ENCODE results near the gene MEFV.
A peak's percentile ranks its signal among the peaks of the same experiment; 100 is the strongest.
"Not testable (repeated sequence)": the region's sequence is repeated elsewhere in the genome, so short reads cannot be mapped to it uniquely, and the experiment has no call there.

MEFV gene

DNA sequence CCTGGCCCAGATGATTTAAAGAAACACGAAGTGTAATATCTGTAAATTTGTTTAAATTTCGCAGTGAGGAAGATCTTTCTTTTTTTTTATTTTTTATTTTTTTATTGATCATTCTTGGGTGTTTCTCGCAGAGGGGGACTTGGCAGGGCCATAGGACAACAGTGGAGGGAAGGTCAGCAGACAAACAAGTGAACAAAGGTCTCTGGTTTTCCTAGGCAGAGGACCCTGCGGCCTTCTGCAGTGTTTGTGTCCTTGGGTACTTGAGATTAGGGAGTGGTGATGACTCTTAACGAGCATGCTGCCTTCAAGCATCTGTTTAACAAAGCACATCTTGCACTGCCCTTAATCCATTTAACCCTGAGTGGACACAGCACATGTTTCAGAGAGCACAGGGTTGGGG, 14.3 kb upstream of the MEFV start:
- DNase-seq (ENCODE audit: low read depth in 3 of 3): not testable (repeated sequence)

DNA sequence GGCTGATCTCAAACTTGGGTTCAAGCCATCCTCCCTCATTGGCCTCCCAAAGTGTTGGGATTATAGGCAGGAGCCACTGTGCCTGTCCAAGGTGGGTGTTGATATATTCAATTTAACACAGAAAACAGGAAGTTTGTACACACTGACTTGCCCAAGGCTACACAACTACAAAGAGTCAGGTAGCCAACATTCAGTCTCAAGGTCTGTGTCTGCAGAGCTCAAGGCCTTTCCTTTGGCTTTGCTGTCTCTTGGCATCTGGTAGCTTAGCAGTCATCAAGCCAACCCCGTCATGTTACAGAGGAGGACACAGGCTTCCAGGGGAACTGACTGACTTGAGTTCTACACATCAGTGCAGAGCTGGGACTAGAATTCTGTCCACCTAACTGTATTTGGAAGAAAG, 11.9 kb upstream of the MEFV start:
- DNase-seq (ENCODE audit: low read depth in 3 of 3): no peak

DNA sequence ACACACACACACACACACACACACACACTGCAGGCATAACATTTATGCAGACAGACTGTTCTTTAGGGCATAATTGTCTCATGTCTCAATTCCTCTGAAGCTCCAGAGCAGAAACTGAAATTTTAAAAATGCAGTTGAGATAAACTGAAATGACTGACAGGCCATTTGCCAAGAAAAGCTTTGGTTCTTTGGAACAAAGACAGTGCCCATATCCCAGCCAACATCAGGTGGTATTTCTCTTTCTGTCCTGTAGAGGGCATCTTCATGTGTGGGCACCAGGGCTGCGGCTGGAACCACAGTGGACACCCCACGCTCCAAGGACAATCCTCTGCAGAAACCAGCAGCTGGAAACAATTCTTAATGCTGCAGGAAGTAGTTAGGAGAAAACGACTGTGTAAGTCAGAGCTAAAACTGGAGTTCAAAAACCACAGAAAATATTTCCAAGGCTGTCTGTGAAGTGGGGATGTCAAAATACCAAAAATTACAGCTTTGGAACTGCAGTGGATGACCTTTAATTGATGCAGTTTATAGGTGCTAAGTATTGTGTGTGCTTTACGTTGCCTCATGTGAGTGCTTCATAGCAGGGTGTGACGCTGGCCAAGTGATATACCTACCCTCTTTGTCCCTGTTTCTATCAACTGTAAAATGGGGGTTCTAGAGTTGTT, 10.6 kb upstream of the MEFV start:
- DNase-seq (ENCODE audit: low read depth in 3 of 3): no peak

DNA sequence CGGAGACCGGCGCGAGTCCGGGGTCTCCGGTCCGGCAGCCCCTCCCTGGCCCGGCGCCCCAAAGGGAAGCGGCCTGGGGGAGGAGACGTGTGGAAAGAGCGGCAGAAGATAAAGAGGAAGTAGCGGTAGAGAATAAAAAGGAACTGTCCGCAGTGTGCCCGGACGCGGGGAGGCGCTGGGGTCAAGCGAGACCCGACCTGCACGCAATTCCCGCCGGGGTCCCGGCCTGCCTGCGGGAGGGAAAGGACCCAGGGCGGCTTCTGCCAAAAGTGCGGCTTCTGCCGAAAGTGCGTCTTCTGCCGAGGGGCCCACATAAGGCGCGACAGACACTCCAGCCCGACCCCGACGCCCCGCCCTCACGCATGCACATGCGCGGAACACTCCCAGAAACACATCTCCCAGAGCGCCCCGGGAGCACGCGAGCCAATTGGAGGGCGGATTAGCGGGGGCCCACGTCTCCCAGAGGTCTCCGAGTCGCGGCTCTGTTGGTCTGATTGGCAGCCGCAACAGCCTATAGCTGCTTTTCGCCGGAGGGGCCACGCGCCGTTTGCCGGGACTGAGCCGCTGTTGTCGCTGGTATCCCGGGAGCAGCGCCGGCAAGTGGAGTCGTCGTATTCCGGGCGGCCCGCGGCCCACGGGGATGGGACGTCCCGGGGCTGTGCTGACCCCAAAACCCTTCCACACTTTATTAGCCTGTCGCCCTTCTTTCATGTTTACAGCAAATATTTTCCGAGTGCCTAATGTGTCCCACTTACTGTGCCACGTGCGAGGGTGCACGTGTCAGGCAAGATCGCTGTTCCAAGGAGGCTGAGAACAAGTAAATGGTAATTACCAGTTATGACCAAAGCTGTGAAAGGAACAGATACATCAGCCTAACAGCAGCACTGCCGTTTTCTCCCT, 8.0 kb upstream of the MEFV start:
- DNase-seq (ENCODE audit: low read depth in 3 of 3): peak; percentile 94 to 98 (median 97)

DNA sequence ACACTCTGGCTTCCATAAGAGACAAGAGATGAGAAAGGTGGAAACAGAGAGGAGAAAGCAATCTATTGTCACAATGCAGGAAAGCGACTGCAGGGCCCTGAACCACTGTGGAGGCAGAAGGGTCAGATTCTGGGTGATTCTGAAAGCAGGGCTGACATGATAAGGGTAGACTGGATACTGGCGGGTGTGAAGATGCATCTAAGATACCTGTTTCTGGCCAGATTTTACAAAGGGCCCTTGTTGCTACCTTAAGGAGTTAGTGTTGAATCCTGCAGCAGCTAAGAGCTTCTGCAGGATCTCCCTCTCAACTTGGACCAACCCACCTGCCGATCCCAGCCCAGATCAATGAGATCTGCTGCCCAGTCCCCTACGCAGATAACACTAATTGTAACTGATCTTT, 6.1 kb upstream of the MEFV start:
- no peak for DNase-seq (ENCODE audit: low read depth in 3 of 3)

DNA sequence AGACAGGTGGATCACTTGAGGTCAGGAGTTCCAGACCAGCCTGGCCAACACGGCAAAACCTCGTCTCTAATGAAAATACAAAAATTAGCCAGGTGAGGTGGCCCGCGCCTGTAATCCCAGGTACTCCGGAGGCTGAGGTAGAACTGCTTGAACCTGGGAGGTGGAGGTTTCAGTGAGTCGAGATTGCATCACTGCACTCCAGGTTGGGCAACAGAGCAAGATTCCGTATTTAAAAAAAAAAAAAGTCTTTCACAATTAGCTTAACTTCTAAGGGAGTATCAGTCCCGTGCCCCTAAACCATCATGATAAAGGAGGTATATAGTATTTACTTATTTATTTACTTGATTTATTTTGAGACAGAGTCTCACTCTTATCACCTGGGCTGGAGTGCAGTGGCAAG, 3.4 kb upstream of the MEFV start:
- DNase-seq (ENCODE audit: low read depth in 3 of 3): no peak

DNA sequence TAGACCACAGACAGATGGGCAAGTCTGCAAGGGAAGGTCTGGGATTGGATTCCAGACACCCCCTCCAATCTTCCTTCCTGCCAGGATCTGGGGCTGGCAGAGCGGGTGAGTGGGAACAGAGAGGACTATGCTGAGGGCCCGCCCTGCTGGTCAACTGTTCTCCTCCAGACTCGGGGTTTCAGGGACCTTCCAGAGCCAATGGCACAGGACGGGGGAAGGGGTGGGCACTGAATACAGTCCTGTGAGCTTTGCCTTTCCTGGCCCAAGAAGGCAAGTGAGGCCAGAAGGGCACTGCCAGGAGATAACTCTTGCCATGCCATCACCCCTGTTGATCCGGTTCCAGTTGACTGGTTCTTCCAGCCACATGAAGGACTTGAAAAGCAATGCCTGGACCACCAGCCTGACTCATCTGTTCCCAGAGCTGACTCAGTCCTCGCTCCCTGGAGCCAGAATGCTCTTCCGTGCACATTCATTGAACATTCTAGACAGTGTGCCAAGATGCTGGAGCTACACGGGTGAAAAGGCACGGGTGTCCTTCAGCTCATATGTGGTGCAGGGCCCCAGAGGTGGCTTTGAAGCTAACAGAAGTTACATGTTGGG, 533 bp upstream of the MEFV start:
- DNase-seq (ENCODE audit: low read depth in 3 of 3): no peak

DNA sequence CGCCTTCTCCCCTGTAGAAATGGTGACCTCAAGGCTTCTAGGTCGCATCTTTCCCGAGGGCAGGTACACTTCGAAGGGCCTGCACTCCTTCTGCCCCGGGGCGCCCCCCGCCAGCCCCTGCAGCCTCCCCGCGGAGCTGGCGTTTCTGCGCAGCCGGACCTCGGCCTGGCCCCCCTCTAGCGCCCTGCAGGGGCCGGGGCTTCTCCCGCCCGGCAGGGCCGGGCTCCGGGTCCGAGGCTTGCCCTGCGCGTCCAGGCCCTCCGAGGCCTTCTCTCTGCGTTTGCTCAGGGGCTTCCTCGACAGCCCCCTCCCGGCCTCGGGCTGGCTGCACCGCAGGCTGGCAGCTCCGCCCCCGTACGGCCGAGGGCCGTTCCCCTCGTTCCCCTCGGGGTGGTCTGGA, 2.1 kb downstream of the MEFV start:
- no peak for DNase-seq (ENCODE audit: low read depth in 3 of 3)

DNA sequence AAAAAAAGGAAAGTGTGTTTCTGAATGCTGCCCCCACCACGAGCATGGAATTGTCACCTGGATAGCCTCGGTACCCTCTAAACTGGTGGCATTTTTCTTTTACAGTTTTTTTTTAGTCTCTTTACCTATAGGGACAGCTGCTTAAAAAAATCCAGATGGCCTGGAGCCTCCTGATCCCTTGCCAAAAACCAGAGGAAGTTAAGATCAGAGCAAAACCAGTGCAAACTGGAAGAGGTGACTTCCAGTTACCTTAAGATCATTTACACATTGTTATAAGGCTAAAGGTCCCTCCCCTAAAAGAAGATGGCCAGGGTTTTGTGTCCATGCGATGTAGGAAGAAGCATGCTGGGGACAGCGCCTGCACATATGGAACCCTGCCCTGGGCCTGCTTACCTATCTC, 3.5 kb downstream of the MEFV start:
- DNase-seq (ENCODE audit: low read depth in 3 of 3): no peak

DNA sequence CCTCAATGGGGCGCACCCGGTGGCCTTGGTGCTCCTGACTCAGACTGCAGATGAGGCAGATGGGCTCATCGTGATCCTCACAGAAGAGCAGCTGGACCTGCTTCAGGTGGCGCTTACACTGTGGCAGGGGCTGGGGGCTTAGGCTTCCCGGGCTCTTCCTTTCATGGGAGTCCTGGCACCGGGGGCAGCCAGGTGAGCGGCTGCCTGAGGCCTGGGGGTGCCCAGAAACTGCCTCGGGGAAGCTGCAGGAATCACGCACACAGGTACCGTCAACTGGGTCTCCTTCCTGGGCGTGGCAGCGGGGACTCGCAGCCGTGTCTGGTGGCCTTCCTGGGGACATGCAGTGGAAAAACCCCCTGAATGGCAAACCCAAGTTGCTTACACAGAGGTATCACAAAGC, 7.0 kb downstream of the MEFV start:
- DNase-seq (ENCODE audit: low read depth in 3 of 3): no peak

DNA sequence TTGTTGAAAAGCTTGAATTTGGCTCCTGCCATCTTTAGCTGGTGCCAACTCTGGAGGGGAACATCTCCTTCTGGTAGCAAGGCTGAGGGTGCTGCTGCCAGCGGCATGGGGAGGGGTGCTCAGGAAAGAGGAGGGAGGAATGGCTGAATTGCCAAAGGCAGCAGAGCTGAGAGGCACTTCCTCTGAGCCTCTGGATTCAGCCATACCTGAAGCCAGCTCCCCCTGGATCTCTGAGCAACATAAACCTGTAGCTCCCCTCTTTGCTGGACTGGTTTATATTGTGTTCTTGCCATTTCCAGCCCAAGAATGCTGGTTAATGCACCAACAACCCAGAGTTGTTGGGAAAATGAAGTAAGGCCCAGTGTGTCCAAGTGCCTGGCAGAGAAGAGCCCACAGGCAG, 7.4 kb downstream of the MEFV start:
- DNase-seq (ENCODE audit: low read depth in 3 of 3): no peak

DNA sequence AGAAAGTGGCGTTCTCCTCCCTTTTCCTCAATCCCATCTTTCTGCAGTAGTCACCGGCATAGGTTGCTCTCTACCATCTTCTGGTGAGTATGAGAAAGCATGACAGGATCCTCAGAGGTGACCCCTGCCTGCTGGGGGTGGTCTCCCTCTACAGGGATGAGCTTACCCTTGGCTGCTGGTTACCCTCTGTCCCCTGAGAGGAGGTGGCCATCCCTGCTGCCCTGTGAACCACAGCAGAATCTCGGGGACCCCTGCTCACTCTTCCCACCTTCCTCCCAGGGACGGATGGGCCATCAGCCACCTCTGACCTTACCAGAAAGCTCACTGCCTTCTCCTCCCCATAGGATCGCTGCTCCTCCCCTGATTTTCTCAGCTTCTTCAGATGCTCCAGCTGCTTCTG, 7.8 kb downstream of the MEFV start:
- DNase-seq (ENCODE audit: low read depth in 3 of 3): no peak

DNA sequence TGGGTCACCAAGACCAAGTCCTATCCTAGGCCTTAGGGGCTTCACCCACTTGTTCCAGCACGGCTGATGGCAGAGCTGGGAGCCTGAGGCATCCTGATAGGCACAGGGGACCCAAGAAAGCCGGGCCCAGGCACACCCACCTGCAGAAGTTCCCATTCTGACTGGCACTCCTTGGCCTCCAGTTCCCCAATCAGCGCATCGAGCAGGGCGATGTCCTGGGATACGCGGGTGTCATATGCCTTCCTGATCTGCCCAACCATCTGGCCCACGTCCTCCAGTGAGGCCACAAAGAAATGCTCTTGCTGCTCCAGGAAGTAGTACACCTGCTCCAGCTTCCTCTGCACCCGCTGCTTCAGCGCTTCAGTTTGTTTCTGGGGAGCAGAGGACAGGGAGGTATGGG, 9.6 kb downstream of the MEFV start:
- DNase-seq (ENCODE audit: low read depth in 3 of 3): no peak

DNA sequence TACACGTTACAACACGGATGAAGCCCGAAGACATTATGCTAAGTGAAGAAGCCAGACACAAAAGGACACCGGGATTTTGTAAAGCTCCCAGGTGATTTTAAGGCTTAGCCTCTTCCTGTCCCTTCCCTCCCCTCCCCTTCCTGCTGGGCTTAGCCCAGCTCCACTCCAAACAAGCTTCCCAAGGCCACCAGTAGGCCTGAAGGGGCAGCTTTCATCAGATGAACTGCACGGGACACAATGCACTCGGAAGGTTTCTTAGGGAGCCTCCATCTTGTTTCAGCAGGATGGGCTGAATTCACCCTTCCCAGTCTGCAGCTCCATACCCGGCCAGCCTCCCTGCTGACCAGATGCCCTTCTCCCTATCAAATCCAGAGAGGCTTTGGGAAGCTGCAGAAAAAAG, 10.4 kb downstream of the MEFV start:
- no peak for DNase-seq (ENCODE audit: low read depth in 3 of 3)

DNA sequence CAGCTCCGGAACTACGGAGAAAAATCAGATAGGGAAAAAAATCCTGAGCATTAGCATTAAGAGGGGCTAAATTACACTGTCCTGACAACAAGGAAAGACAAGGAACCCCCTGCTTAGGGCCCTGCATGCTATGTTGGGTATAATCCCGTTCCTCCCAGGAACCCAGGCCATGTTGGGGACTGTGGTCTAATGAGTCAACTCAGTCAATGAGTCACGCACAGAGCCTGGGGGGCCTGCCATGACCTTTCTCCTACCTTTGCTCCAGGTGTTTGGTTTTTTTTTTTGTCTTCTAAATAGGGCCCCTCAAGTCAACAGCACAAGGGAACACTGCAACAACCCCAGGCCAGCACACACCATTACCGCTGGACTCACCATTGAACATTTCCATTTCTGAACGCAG, 12.6 kb downstream of the MEFV start:
- no peak for DNase-seq (ENCODE audit: low read depth in 3 of 3)

DNA sequence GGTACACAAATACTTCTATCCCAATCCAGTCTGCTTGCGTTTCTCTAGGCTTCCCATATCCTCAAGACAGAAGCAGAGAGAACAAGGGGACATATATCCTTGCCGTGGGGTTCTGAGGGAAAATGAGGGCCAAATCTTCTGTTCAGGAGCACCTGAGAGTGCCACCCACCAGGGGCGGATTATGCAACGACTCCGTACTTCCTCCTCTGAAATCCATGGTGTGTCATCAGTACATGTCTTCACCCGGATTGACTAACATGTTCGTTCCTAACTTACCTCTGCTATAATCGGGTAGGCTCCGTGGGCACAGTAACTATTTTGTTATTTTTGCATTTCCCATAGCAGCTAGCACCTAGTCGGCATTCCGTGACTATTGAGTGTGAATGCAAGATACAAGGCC, 13.7 kb downstream of the MEFV start:
- no peak for DNase-seq (ENCODE audit: low read depth in 3 of 3)

DNA sequence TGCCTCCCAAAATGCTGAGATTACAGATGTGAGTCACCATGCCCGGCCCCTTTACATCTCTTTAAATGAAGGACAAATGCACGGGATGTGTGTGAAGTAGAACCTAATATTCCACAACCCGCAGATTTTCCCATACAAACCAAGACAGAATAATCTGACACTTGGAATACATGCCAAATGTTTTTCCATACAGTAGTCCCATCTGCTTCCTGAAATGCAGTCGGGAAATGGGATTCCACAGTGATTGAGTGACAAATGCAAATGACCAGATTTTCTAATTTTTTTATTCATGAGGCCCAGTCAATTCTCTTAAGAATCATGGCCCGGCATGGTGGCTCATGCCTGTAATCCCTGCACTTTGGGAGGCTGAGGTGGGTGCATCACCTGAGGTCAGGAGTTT, 14.7 kb downstream of the MEFV start:
- no peak for DNase-seq (ENCODE audit: low read depth in 3 of 3)

DNA sequence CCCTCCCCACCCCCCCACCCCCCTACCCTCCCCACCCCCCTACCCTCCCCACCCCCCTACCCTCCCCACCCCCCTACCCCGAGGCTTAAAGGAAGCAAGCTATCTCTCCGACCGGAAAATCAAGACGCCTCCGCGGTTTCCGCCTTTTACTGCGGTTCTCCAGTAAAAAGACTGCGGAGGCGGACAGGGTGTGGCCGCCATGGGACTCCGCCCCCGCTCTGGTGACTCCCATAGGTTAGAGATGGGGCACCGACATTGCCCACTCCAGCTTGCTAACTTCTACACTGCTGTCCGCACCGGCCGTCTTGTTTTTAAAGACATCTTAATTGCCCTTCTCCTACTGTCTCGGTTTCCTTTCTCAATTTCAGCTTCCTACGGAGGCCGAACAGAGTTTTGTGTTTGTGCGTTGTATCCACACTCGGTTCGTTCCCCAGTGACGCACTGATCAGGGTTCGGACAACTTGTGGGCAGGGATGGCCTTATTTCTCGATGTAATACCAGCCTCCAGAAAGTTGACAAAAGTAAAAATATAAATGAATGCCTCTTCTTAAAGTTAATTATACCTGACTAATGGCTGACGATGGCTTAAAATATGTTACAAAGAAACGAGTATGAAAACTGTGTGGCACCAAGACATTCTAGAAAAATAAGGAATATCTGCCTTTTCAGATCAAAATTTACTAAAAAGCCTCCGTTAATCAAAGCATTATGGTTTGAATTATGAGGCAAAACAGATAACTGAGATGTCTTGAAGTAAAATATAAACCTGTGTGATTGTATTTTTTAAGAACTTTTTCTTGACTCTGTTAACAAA, 20.4 kb downstream of the MEFV start:
- peak in 2 of 3 donors; percentile 11 to 16 for DNase-seq (ENCODE audit: low read depth in 3 of 3)

DNA sequence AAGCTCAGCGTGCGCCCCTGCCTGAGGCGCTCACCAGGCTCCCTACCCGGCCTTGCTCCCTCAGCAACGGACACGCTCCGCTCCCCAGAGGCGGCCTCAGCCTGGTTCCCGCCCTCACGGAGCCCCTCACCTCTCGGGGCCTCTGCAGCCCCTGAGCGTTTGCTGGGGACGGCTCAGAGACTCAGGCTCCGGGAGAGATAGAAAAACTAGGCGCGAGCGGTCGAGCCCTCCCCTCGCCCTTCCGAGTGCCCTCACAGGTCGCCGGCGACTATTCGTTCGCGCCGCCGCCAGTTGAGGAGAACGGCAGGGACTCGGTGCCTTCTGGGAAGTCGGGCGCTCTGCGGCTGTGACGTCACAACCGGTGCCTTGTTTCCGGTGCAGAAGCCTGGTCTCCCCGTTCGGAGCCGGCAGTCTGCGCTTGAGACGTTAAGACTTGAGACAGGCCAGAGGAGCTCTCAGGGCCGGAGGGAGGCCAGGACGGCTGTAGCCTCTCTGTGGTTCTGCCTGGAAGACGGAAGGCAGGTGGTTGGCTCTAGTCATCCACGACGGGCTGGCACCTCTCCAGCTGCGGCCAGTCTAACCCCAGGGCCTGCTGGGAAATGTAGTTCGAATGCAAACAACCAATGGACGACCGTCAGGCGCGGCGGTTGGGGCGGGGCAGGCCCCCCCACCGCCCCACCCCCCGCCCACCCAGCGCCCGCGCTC, 21.4 kb downstream of the MEFV start, which contains the start of gene ZNF200:
ZNF200 (minus strand) TSS at position 302 of the 705 bp plus-strand sequence. CDS start 1,403 bp downstream, outside the sequence.
- DNase-seq (ENCODE audit: low read depth in 3 of 3): peak; percentile 90 to 95 (median 91)

DNA sequence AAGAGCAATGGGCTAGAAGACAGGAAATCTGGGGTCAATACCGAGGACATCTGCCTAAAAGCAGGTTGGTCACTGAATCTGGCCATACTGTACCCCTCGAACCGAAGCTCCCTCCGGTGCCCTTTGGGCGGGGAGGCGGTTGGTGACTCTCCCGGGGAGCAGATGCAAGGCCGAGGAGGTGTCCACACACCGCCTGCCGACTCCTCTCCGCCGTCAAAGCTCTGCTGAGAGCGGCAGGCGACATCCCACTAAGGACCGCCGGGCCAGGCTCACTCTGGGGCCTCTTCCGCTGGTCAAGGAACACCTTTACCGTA, 21.9 kb downstream of the MEFV start:
- peak in 1 of 3 donors; percentile 28 for DNase-seq (ENCODE audit: low read depth in 3 of 3)

DNA sequence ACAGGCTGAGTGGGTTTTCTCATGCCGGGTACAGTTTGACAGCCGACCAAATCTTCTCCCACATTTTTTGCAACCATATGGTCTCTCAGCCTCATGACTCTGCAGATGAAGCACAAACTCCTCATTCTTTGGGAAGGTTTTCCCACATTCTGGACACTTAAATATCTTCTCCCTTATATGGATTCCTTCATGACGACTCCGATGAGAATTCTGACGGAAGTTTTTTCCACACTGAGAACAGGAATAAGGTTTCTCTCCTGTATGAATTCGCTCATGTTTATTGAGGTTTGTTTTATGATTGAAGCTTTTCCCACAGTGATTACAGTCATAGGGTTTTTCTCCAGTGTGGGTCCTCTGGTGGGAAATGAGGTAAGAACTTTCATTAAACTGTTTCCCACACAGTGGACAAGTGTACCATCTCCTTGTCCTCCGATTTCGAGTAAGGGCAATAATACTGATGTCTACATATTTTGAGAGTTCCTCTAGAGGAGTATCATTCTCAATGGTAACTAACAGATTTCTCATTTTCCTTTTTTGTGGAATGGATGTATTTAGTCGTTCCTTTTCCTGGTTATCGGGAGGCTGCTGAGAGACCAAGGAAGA, 32.4 kb downstream of the MEFV start:
- DNase-seq (ENCODE audit: low read depth in 3 of 3): no peak

Data from stimulated activated CD4-positive, alpha-beta T cell treated with anti-CD3 and anti-CD28 coated beads, TNF-alpha, amount 100 ng/mL, for 48 hours (primary cell).